ENCODE measurements around the gene PHACTR3.
"Not testable (repeated sequence)": the region's sequence is repeated elsewhere in the genome, so short reads cannot be mapped to it uniquely, and the experiment has no call there.

The PHACTR3 gene

DNA sequence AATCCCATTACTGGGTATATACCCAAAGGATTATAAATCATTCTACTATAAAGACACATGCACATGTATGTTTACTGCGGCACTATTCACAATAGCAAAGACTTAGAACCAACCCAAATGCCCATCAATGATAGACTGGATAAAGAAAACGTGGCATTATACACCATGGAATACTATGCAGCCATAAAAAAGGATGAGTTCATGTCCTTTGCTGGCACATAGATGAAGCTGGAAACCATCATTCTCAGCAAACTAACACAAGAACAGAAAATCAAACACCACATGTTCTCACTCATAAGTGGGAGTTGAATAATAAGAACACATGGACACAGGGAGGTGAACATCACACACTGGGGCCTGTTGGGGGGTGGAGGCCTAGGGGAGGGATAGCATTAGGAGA lies 285.7 kb downstream of the PHACTR3 start:
- not testable (repeated sequence) for DNase-seq

DNA sequence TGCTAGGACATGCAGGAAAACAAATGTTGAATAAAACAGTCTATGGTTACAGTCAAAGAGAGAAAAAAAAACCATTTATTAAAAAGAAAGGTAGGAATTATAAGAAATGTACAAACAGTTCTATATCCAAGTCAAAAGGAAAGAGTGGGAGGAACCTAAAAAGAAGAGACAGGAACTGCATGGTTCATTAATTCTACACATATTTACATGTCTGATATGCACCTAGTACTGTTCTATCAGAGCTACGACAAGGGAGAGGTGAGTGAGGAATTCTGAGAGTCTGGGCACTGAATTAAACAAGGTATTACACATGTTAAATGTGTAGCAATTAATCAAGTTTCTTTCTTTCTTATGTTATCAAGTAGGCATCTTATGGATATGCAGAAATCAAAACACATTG lies 287.2 kb downstream of the PHACTR3 start:
- DNase-seq, result no peak

DNA sequence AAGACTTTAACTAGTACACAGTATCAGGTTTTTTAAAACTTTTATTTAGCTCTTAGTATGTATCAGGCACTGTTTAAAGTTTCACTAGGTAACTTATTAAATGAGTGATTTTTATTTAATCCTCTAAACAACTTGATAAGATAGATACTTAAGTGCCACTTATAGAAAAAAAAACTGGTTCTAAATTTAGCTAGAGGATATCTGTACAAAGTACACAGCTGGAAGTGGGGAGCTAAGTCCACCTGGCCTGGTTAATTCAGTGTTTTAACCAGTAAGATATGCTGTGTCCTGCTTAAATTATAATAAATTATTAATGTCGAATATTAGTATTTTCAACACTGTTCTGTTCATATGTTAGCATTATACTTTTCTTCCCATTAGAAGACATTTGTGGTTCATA lies 291.6 kb downstream of the PHACTR3 start:
- DNase-seq, result no peak
